Adipocyte (in vitro differentiated cells): ENCODE measurements around the gene NAALADL1.

Experiments
- DNase-seq: peaks from one replicate; pipeline ENCODE4 v3.0.0-alpha.2; 2015; ENCODE audit warnings: low read depth
- H3K27me3 ChIP-seq: replicated peaks from 2 replicates; pipeline ENCODE4 v1.7.0; 2013; ENCODE audit warnings: mild to moderate bottlenecking, low read length, moderate library complexity; ENCODE audit not compliant: control insufficient read depth, insufficient read depth
- H3K36me3 ChIP-seq: 2 replicates; pipeline ENCODE4 v1.7.0; 2013; ENCODE audit warnings: low read length, mild to moderate bottlenecking, moderate library complexity; ENCODE audit not compliant: control insufficient read depth, insufficient read depth, severe bottlenecking
- H3K4me1 ChIP-seq: 2 replicates; pipeline ENCODE4 v1.7.0; 2013; ENCODE audit warnings: mild to moderate bottlenecking, low read length, moderate library complexity; ENCODE audit not compliant: control insufficient read depth, insufficient read depth
- H3K4me3 ChIP-seq: 2 replicates; pipeline ENCODE4 v1.7.0; 2013; ENCODE audit warnings: mild to moderate bottlenecking, low read length, moderate library complexity
- H3K9ac ChIP-seq: 2 replicates; pipeline ENCODE4 v1.7.0; 2013; ENCODE audit warnings: mild to moderate bottlenecking, low read length, moderate library complexity
- H3K9me3 ChIP-seq: 2 replicates; pipeline ENCODE4 v1.7.0; 2013; ENCODE audit warnings: mild to moderate bottlenecking, low read length, moderate library complexity; ENCODE audit not compliant: control insufficient read depth

NAALADL1 gene

DNA sequence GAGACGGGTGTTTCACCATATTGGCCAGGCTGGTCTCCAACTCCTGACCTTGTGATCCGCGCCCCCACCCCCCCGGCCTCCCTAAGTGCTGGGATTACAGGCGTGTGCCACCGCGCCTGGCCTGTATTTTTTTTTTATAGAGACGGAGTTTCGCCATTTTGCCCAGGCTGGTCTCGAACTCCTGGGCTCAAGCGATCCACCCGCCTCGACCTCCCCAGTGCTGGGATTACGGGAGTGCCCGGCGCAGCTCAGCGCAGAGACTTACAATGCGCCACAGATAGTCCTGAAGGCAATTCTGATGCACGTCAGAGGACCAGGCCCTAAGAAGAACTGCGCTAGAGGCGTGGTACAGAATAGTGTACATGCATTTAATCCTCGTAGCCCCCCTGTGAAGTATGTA, 37.1 kb upstream of the NAALADL1 start:
- Histone ChIP-seq H3K27me3 (no peaks in the 10 kb centered on the region), H3K4me1 (peaks cover 12% of the 10 kb centered on the region), H3K36me3 (no peaks in the 10 kb centered on the region), H3K9me3 (no peaks in the 10 kb centered on the region), H3K4me3 (peak overlapping the region; percentile 85), H3K9ac (peak overlapping the region; percentile 90)
- no peak for DNase-seq

DNA sequence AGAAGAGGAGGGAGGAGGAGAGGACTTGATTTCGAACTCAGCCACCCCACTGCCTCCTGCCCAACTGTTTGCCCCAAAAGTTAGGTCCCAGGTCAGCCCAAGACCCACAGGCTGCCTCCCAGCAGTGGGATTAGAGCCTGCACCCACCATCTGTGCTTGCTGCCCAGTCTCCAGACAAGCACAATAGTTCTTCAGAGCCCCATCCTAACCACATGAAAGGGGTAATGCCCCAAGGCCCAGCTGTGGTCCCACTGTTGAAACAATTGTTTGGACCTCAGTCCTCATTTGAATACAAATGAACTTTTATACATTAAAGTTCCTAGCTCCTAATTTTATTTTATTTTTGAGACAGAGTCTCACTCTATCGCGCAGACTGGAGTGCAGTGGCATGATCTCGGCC, 32.3 kb upstream of the NAALADL1 start:
- no peaks in the 10 kb centered on the region for H3K9me3 ChIP-seq
- DNase-seq = no peak
- peaks cover 39% of the 10 kb centered on the region for H3K36me3 ChIP-seq
- no peak overlapping the region for H3K9ac ChIP-seq
- no peaks in the 10 kb centered on the region for H3K27me3 ChIP-seq
- H3K4me3 ChIP-seq = no peak overlapping the region
- H3K4me1 ChIP-seq = peaks cover 3% of the 10 kb centered on the region

DNA sequence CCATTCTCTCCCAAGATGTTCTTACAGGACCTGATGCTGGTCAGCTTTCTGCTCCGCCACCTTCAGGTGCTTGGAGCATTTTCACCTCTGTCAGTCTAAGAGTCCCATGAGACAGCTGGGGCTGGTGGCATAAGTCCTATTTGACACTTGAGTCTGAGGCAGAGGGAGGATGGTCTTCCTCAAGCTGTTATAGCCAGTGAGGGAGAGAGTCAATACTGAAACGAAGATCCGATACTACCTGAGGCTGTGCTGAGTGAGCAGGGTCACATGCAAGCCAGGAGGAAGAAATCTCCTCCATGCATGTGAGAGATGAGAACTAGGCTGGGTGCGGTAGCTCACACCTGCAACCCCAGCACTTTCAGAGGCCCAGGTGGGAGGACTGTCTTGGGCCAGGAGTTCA, 31.3 kb upstream of the NAALADL1 start:
- Histone ChIP-seq H3K27me3 (no peaks in the 10 kb centered on the region), H3K9me3 (no peaks in the 10 kb centered on the region), H3K4me1 (peaks cover 11% of the 10 kb centered on the region), H3K4me3 (no peak overlapping the region), H3K36me3 (peaks cover 43% of the 10 kb centered on the region), H3K9ac (no peak overlapping the region)
- DNase-seq = no peak

DNA sequence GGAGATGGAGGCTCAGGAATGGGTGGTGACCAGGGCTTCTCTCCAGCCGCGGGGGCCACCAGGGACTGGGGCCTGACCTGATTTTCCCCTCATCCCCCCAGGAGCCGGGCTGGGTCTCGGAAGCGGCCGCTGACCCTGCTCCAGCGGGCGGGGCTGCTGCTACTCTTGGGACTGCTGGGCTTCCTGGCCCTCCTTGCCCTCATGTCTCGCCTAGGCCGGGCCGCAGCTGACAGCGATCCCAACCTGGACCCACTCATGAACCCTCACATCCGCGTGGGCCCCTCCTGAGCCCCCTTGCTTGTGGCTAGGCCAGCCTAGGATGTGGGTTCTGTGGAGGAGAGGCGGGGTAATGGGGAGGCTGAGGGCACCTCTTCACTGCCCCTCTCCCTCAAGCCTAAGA, 29.5 kb upstream of the NAALADL1 start:
- no peaks in the 10 kb centered on the region for H3K9me3 ChIP-seq
- DNase-seq = no peak
- H3K9ac ChIP-seq = no peak overlapping the region
- H3K4me1 ChIP-seq = peaks cover 18% of the 10 kb centered on the region
- no peak overlapping the region for H3K4me3 ChIP-seq
- no peaks in the 10 kb centered on the region for H3K27me3 ChIP-seq
- peaks cover 43% of the 10 kb centered on the region for H3K36me3 ChIP-seq

DNA sequence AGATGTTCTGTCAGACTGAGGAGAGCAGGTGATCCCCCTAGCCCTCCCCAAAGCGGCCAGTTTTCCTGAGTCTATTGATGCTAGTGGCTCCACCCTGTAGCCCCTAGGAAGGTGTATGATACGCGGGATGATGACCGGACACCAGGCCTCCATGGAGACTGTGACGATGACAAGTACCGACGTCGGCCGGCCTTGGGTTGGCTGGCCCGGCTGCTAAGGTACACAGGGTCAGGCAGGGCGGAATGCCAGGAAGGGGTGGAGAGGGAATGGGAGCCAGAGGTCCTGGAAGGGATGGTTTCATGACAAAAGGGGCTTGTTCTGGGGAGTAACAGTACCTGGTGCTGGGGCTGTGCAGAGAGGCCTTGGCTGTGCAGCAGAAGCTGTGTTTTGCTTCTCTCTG, 28.9 kb upstream of the NAALADL1 start:
- DNase-seq = no peak
- H3K36me3 ChIP-seq = peaks cover 43% of the 10 kb centered on the region
- H3K9ac ChIP-seq = no peak overlapping the region
- no peak overlapping the region for H3K4me3 ChIP-seq
- H3K27me3 ChIP-seq = no peaks in the 10 kb centered on the region
- peaks cover 18% of the 10 kb centered on the region for H3K4me1 ChIP-seq
- H3K9me3 ChIP-seq = no peaks in the 10 kb centered on the region

DNA sequence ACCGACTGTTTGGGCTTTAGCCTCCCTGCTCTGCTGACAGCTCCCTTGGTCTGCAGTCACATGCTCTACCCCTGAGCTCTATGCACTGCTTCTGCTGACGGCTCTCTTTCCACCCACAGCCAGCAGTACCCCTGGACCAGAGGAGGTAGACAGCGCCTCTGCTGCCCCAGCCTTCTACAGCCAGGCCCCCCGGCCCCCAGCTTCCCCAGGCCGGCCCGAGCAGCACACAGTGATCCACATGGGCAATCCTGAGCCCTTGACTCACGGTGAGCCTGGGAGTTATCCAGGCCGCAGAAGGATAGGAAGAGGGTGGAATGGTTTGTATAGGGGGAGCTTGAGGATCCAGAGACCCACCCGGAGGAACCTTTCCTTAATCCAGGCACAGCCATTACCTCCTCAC, 28.5 kb upstream of the NAALADL1 start:
- H3K4me3 ChIP-seq = no peak overlapping the region
- H3K9me3 ChIP-seq = no peaks in the 10 kb centered on the region
- peaks cover 43% of the 10 kb centered on the region for H3K36me3 ChIP-seq
- no peak overlapping the region for H3K9ac ChIP-seq
- no peaks in the 10 kb centered on the region for H3K27me3 ChIP-seq
- H3K4me1 ChIP-seq = peaks cover 18% of the 10 kb centered on the region
- no peak for DNase-seq

DNA sequence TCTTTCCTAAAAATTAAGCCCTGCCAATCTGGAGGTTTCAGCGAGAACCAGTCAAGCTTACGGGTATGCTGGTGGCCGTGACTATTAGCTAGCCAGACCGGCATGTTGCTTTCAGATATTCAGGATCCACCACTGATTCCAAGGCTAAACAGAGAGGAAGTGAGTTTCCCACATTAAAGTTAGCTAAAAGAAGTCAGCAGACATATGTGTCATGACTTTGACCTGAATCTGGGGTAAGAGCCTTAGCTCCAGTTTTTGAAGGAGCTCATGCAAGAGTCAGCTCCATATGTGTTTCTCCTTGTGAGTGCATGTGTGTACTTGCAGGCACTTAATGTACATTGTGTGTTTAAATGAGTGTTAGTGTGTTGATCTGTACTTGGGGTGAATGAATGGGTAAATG, 27.1 kb upstream of the NAALADL1 start:
- peak overlapping the region; percentile 97 for H3K4me3 ChIP-seq
- no peak for DNase-seq
- H3K27me3 ChIP-seq = no peaks in the 10 kb centered on the region
- H3K9me3 ChIP-seq = no peaks in the 10 kb centered on the region
- H3K9ac ChIP-seq = peak overlapping the region; percentile 97
- peaks cover 43% of the 10 kb centered on the region for H3K36me3 ChIP-seq
- peaks cover 18% of the 10 kb centered on the region for H3K4me1 ChIP-seq

DNA sequence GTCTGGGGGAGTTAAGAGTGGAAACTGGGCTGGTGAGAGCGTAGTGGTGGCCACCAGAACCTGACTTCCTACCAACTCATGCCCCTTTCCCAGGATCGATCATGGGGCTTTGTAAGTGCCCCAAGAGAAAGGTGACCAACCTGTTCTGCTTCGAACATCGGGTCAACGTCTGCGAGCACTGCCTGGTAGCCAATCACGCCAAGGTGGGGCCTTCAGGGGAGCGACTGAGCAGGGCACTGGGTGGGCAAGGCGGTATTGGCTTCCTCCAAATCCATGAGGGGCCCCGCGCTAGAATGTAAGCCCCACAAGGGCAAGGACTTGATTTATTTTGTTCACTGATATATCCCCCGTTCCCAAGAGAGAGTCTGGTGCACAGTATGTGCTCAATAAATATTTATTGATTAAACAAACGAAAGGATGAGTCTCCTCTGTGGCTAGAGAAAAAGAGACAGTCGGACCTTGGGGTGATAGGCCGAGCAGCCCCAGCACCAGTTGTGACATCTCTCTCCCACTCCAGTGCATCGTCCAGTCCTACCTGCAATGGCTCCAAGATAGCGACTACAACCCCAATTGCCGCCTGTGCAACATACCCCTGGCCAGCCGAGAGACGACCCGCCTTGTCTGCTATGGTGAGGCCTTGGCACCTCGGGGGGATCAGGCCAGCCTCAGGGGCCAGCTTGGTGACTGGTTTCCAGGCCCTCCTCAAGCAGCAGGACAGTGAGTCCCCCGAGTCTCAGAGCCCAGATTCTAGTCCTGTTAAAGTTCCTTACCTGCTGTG, 26.4 kb upstream of the NAALADL1 start:
- Histone ChIP-seq H3K4me1 (peaks cover 18% of the 10 kb centered on the region), H3K9ac (peak overlapping the region; percentile 97), H3K4me3 (peak overlapping the region; percentile 97), H3K9me3 (no peaks in the 10 kb centered on the region), H3K27me3 (no peaks in the 10 kb centered on the region), H3K36me3 (peaks cover 43% of the 10 kb centered on the region)
- DNase-seq = peak; percentile 32

DNA sequence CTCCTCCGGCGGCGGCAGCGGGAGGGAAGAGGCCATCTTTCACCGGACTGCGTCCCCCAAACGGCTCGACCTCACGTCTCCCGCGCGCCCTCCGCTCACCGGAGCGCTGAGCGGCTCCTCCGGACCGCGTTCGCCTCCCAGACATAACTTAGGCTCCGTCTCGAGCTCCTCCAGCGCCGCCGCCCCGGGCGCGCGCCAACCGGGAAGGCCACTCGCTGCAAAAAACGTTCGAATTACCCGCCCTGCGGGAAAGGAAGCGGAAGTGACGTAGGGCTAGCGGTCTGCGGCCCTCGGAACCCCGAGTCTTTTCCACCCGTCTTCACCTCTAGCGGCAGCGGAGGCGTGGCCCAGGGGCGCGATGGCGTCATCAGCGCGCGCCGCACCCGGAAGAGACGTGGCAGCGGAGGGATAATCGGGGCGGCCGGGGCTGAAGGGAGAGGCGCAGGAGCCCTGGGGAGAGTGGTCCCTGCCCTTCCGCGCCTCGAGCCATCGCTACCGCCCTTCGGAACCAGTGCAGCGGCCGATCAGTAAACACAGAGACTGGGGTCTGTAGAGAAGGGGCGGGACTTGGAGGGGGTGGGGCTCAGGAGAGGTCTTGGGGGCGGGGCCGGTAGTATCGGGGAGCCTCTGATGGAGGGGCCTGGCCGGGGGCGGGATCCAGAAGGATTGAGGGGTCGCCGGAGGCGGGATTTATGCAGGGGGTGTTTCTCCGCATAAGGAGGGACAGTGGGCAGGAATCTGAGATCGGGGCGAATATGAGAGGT, 25.7 kb upstream of the NAALADL1 start, which contains the start of the genes CDCA5 and ZFPL1:
CDCA5 (minus strand) TSS at position 207 of the 764 bp plus-strand sequence; CDS start at position 145, 62 bp downstream.
ZFPL1 (plus strand) TSS at position 389 of the 764 bp plus-strand sequence. CDS start 477 bp downstream, outside the sequence.
- Histone ChIP-seq H3K4me1 (peaks cover 18% of the 10 kb centered on the region), H3K4me3 (peak within 1 kb of the TSS; percentile 97), H3K36me3 (peaks cover 37% of the 10 kb centered on the region), H3K9ac (peak within 1 kb of the TSS; percentile 97), H3K9me3 (no peaks in the 10 kb centered on the region), H3K27me3 (no peaks in the 10 kb centered on the region)
- DNase-seq = peak; percentile 98

DNA sequence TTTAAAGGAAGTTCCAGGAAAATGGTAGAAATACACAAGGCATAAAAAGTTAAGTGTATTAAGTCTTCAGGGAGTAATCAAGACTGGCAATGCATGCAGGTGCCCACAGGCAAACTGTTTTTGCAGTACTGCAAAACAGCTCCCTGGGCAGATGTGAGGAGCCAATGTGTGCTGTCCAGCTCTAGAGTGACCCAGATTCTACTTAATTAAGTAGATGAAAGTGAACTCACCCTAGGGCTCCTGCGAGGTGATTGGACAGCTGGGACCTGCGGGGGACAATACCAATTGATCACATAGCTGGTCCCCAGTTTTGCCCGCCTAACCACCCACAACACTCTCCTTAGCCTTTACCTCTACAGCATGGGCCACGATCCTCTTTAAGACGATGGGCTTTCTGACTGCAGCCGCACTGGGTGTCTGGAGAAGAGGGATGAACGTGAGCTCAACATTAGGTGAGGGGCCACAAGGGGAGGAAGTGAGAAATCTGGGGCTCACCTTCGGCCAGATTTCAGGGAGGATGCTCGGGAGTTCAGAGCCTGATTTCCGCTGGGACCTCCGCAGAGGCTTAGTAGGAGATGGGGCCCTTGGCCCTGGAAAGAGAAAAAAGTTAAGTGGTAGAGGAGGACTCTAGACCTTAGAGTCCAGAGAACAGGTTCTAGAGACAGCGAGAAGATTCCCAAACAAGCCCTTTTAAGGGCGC, 24.9 kb upstream of the NAALADL1 start:
- Histone ChIP-seq H3K36me3 (peaks cover 30% of the 10 kb centered on the region), H3K4me1 (peaks cover 18% of the 10 kb centered on the region), H3K27me3 (no peaks in the 10 kb centered on the region), H3K4me3 (peak overlapping the region; percentile 97), H3K9ac (peak overlapping the region; percentile 97), H3K9me3 (no peaks in the 10 kb centered on the region)
- no peak for DNase-seq

DNA sequence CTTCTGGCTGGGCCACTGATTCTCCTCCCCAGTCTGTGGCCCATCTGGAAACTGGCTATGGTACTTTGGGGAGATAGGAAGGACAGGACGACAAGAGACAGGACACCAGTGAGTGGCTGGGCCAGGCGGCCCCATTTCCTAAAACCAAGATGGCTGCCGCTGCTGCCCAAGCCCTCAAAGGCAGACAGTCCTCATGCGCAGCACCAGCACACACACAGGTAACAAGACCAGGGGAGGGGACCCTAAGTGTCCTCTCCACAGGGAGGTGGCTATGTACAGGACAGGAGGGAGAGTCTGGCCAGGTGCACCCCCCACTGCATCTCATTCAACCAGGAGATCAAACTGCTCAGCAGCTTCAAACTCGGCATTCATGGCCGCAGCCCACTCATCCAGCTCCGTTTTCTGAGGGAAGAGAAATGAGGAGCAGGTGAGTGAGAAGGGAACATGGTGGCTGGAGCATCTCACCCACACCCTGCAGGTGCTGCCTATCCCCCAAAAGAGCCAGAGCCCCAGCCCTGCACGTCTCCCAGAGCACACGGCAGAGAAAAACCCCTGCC, 20.5 kb upstream of the NAALADL1 start:
- no peaks in the 10 kb centered on the region for H3K27me3 ChIP-seq
- H3K4me3 ChIP-seq = no peak overlapping the region
- DNase-seq = no peak
- H3K4me1 ChIP-seq = peaks cover 5% of the 10 kb centered on the region
- no peaks in the 10 kb centered on the region for H3K9me3 ChIP-seq
- no peaks in the 10 kb centered on the region for H3K36me3 ChIP-seq
- H3K9ac ChIP-seq = no peak overlapping the region
